ENCODE measurements around the gene IL1RAPL1.

The IL1RAPL1 gene

DNA sequence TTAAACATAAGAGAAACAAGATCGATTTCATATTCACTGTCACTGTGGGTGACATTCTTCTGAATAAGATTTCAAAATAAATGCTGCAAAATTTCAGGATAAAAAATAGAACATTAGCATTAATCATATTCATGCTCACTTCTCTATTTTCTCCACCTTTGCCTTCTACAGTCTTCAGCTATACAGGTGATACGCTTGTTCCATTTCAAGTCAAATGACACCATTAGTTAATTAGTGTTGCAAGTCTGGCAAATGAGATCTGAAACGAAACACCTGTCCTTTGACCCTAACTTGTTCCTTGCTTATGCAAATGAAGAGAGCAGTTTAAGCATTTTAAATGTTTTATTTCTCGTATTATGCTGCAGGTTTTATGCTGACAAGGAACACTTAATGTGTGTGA lies 960.6 kb downstream of the IL1RAPL1 start:
- DNase-seq = no peak

- no peak for DNase-seq
These were observed 966.3 kb downstream of the IL1RAPL1 start for GRCh38 chrX:29553542-29553941.

- DNase-seq = no peak
These were observed 968.3 kb downstream of the IL1RAPL1 start for GRCh38 chrX:29555465-29556091.

- DNase-seq = no peak
These were observed 972.8 kb downstream of the IL1RAPL1 start for GRCh38 chrX:29560065-29560464.

GRCh38 chrX:29561417-29561816 lies 974.2 kb downstream of the IL1RAPL1 start:
- no peak for DNase-seq

DNA sequence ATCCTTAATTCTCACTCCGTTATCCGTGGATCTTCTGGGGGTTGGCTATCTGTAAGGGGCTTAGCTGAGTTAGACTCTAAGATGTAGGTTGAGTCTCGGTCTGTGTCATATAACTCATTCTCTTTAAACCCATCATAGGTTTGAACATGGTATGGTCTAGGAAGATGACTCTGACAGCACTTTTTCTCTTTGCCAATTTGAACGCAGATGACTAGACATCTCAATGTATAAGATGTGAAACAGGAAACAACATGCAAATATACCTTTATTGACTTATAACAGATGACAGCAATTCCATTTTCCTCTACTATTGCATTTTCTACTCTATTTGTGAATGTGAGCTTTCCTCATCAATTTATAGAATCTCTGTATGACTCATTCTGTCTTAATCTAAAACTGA lies 993.3 kb downstream of the IL1RAPL1 start:
- DNase-seq = no peak

- no peak for DNase-seq
These were observed 994.0 kb downstream of the IL1RAPL1 start for GRCh38 chrX:29581223-29581622.

- DNase-seq = no peak
These were observed 999.9 kb downstream of the IL1RAPL1 start for GRCh38 chrX:29587107-29587506.

DNA sequence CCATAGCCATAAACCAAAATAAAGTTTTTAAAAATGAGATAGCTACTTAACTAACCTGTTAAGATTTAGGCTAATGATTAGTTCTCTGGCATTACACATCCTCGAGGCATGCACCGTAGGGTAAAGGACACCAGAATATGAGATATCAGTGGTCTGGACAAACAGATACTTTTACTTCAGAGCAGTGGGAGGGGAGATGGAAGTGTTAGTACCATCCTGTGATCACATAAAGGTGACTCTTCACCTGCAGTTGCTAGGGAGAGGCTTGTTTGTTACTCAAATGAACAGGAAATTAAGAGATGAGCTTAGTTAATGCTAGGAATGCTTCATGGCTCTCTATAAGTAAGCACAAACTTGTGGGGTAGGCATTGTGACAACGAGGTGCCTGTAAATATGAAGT lies 1003.7 kb downstream of the IL1RAPL1 start:
- DNase-seq = no peak

DNA sequence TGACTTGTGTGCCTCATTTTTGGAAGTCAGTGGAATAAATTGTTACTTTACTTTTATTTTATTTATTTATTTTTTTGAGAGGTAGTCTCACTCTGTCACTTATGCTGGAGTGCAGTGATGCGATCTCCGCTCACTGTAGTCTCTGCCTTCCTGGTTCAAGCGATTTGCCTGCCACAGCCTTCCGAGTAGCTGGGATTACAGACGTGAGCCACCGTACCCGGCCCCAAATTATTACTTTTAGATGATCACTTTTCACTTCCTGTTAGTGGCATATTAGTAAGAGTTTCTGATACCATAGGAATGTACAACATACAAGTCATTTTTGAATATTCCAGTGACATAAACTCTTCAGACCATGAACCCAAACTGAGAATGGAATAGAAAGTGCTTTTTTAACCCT lies 1017.1 kb downstream of the IL1RAPL1 start:
- no peak for DNase-seq

- no peak for DNase-seq
These were observed 1030.0 kb downstream of the IL1RAPL1 start for GRCh38 chrX:29617276-29617675.

DNA sequence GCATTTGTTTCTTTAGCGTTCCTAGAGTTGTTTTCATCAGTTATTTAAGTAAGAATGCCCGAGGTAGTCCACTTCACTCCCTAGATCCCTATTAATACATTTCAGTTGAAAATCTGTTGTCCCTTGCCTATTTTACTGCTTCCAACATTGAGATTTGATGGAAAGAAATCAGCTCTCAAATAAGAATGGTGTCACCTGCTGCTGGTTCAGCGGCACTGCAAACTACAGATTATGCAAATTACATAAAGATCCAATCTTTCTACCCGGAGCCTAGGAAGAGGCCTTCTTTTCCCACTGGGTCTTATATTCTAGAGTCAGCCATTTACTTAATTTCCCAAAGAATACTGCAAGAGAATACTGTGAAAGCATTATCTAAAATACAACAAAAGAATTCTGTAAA lies 1030.5 kb downstream of the IL1RAPL1 start:
- no peak for DNase-seq

DNA sequence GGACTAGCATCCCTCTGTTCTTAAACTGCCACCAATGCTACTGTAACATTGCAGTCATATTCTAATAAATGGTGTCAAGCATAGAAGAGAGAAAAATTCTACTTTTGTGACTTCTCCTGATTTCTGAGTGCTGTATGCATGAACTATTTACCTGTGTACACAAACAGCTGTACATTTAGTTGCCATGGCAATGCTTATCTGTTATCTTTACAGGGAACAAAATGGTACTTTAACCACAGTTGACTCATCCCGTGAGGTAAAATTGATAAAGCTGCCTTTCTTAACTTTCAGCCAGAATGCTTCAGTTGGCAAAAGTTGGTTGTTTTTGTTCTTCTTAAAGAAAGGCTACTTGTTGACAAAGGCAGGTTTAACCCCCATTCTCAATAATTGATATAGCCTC lies 1040.6 kb downstream of the IL1RAPL1 start:
- no peak for DNase-seq

GRCh38 chrX:29634516-29634915 lies 1047.3 kb downstream of the IL1RAPL1 start:
- no peak for DNase-seq

GRCh38 chrX:29636331-29636730 lies 1049.1 kb downstream of the IL1RAPL1 start:
- no peak for DNase-seq

DNA sequence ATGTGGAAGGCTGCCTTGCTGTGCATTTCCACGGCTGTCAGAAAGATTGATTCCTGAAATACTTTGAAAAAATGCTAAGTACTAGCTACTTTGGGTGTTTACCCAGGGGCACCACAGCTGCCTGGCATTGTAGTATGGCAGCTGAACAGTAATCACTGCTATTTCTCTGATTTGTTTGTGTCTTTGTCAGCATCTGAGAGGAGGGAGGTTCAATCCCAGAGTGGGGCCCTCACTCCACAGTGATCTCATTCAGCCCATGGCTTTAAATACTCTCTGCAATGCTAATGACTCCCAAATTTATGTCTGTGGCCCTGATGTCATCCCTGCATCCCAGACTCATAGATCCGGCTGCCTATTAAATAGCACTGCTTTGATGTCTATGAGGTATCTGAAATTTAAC lies 1052.9 kb downstream of the IL1RAPL1 start:
- no peak for DNase-seq

GRCh38 chrX:29641461-29641860 lies 1054.2 kb downstream of the IL1RAPL1 start:
- DNase-seq = no peak

DNA sequence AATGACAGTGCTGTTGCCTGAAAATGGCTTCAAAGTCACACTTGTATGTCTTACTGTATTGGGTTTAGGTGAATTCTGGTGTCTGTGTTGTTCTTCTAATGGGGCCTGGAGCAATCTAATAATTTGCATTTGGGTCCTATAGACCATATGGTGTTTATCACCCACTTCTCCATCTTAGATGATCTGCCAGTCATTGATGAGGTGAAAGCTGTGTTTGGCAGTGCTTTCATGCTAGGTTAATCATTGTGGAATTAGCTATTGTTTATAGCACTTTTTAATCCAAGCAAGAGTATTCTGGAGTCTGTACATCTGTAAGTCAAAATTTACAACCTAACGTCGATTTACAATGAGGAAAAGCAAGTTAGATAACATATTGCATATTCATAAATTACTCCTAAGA lies 1055.9 kb downstream of the IL1RAPL1 start:
- DNase-seq = no peak

GRCh38 chrX:29648161-29648560 lies 1060.9 kb downstream of the IL1RAPL1 start:
- DNase-seq = no peak

GRCh38 chrX:29652484-29652883 lies 1065.2 kb downstream of the IL1RAPL1 start:
- no peak for DNase-seq

DNA sequence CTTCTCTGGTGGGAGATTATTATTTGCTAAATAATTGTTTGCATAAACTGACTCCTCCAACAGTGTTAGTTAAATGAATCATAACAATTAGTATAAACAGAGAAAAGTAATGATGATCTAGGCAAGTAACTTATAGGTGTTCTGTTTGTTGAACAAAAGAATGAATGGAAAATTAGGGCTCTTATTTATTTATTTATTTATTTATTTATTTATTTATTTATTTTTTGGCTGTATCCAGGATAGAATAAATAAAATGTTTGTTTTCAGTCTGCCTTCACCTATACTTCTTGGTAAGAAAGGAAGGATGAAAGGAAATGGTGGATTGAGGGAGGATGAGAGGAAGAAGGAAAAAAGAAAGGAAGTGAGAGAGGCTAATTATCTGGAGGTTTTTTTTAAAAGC lies 1066.5 kb downstream of the IL1RAPL1 start:
- no peak for DNase-seq

DNA sequence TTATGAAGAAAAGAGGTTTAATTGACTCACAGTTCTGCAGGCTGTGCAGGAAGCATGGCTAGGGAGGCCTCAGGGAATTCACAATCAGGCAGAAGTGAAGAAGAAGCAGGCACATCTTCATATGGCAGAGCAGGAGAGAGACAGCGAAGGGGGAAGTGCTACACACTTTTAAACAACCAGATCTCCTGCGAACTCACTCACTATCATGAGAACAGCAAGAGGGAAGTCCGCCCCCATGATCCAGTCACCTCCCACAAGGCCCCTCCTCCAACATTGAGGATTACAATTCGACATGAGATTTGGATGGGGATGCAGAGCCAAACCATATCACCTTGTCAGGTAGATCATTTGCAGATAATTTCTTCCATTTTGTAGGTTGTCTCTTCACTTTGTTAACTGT lies 1072.7 kb downstream of the IL1RAPL1 start:
- DNase-seq = no peak

DNA sequence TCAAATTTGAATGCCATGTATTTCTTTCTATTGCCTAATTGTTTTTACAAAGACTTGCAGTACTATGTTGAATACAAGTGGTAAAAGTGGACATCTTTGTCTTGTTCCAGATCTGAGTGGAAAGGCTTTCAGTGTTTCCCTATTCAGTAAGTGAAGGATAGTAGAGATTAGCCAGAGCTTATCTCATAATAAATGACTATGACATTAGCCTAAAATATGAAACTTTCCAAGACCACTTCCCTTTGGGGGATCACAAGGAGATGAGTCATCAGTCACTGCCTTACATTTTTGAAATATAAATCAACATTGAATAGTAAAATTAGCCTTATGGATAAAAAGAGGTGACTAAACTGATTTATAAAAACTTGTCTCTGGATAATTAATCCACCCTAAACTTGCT lies 1074.0 kb downstream of the IL1RAPL1 start:
- no peak for DNase-seq

GRCh38 chrX:29662101-29662500 lies 1074.9 kb downstream of the IL1RAPL1 start:
- no peak for DNase-seq

DNA sequence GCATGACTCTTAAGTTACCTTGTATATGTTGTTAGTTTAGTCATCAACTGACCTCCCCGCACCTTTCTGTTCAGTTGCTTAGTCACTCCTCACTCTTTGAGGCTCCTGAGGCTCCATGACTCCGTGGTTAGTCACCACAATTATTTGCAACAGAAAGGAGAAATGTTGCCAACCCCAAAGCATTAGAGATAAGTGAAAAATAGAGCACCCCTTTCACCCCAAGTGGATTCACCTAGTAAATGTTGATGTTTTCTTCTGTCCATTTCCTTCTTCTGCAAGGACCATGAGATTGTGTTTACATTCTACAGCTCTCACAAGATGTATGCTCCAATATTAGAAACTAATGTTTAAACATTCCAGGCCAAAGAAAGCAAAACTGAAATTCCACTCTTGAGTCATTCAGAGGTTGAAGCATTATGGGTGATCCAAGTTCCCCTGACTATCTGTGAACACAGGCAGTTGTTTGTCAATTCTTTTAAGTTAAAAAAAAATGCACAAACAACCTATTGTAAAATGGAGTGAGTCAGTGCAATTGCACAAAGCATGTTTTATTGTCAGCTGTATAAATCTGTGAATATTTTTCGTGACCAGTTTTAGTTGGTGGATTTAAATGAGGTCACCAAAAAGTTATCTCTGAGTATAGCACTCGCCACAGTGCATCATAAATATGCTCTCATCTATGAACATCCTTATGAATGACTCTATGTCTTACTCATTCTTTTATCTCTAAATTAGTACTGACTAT lies 1075.7 kb downstream of the IL1RAPL1 start:
- DNase-seq = no peak
